HG02610 (cell line): Measurements from ENCODE around the gene NRN1.
"Not testable (repeated sequence)": the region's sequence is repeated elsewhere in the genome, so short reads cannot be mapped to it uniquely, and the experiment has no call there.

Experiments
- ATAC-seq: cut with Tn5 transposase; IDR thresholded peaks from one replicate; pipeline ENCODE4 v1.9.1; 2021; ENCODE audit warnings: mild to moderate bottlenecking, moderate library complexity; ENCODE audit not compliant: unreplicated experiment

NRN1 gene

GRCh38 chr6:5984150-5985089, 22.3 kb downstream of the NRN1 start:
- no peak for ATAC-seq

GRCh38 chr6:5981126-5982026, 25.3 kb downstream of the NRN1 start:
- no peak for ATAC-seq

- ATAC-seq = no peak
These were observed 26.9 kb downstream of the NRN1 start for GRCh38 chr6:5979650-5980420.

GRCh38 chr6:5976811-5977210, 29.9 kb downstream of the NRN1 start:
- no peak for ATAC-seq

GRCh38 chr6:5968817-5969734, 37.6 kb downstream of the NRN1 start:
- ATAC-seq = no peak

- not testable (repeated sequence) for ATAC-seq
These were observed 38.7 kb downstream of the NRN1 start for GRCh38 chr6:5968036-5968435.

- no peak for ATAC-seq
These were observed 39.1 kb downstream of the NRN1 start for GRCh38 chr6:5967594-5967993.

GRCh38 chr6:5962794-5963193, 43.9 kb downstream of the NRN1 start:
- no peak for ATAC-seq

GRCh38 chr6:5961836-5962235, 44.9 kb downstream of the NRN1 start:
- no peak for ATAC-seq

GRCh38 chr6:5960456-5960855, 46.3 kb downstream of the NRN1 start:
- no peak for ATAC-seq

GRCh38 chr6:5958921-5959320, 47.8 kb downstream of the NRN1 start:
- no peak for ATAC-seq

- no peak for ATAC-seq
These were observed 49.8 kb downstream of the NRN1 start for GRCh38 chr6:5956939-5957338.

- no peak for ATAC-seq
These were observed 56.4 kb downstream of the NRN1 start for GRCh38 chr6:5950361-5950785.
